Liver (tissue), 3 donors: ENCODE data around the gene CFAP299.

Experiments
- EGR1 ChIP-seq, 2 donors: IDR thresholded peaks; 2 replicates each; pipeline ENCODE4 v1.6.1; 2016 to 2018; ENCODE audit warnings: antibody characterized with exemption in 2 of 2, low read depth in 2 of 2
- TF ChIP-seq, protein P1 (sequence below): fragments of 150-350 bp; IDR thresholded peaks from 2 replicates; pipeline ENCODE4 v1.5.1; 2017; ENCODE audit warnings: improper control_type of control experiment, low read depth, low read length; ENCODE audit not compliant: missing input control
- TF ChIP-seq, protein P2 (sequence below): IDR thresholded peaks from 2 replicates; pipeline ENCODE4 v1.6.1; 2016; ENCODE audit warnings: antibody characterized with exemption
- TF ChIP-seq, protein P3 (sequence below): IDR thresholded peaks from 2 replicates; pipeline ENCODE4 v1.6.1; 2016; ENCODE audit warnings: antibody characterized with exemption, mild to moderate bottlenecking
- donor health status: healthy.
- donor health status: healthy.

DNA sequence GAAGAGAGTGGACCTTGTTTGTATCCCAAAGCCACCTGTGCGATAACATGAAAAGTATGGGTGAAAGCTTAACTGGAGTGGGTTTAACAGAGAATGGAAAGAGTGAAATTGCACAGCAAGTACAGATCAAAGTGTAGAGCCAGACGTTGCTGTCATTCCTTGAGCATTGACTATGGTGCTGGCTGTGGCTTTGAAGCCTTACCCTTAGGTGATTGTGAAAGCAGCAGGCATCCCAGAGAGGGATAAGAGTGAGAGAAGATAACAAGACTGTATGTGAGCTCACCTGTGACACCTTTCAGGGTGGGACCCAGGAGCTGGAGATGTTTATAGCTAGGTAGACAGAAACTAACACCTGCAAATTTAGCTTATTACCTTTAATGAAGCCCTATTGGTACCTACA, 77.6 kb downstream of the CFAP299 start:
- TF ChIP-seq, protein P1, sequence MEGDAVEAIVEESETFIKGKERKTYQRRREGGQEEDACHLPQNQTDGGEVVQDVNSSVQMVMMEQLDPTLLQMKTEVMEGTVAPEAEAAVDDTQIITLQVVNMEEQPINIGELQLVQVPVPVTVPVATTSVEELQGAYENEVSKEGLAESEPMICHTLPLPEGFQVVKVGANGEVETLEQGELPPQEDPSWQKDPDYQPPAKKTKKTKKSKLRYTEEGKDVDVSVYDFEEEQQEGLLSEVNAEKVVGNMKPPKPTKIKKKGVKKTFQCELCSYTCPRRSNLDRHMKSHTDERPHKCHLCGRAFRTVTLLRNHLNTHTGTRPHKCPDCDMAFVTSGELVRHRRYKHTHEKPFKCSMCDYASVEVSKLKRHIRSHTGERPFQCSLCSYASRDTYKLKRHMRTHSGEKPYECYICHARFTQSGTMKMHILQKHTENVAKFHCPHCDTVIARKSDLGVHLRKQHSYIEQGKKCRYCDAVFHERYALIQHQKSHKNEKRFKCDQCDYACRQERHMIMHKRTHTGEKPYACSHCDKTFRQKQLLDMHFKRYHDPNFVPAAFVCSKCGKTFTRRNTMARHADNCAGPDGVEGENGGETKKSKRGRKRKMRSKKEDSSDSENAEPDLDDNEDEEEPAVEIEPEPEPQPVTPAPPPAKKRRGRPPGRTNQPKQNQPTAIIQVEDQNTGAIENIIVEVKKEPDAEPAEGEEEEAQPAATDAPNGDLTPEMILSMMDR, result no peak
- TF ChIP-seq, protein P2, sequence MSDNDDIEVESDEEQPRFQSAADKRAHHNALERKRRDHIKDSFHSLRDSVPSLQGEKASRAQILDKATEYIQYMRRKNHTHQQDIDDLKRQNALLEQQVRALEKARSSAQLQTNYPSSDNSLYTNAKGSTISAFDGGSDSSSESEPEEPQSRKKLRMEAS, result no peak
- TF ChIP-seq, protein P3, sequence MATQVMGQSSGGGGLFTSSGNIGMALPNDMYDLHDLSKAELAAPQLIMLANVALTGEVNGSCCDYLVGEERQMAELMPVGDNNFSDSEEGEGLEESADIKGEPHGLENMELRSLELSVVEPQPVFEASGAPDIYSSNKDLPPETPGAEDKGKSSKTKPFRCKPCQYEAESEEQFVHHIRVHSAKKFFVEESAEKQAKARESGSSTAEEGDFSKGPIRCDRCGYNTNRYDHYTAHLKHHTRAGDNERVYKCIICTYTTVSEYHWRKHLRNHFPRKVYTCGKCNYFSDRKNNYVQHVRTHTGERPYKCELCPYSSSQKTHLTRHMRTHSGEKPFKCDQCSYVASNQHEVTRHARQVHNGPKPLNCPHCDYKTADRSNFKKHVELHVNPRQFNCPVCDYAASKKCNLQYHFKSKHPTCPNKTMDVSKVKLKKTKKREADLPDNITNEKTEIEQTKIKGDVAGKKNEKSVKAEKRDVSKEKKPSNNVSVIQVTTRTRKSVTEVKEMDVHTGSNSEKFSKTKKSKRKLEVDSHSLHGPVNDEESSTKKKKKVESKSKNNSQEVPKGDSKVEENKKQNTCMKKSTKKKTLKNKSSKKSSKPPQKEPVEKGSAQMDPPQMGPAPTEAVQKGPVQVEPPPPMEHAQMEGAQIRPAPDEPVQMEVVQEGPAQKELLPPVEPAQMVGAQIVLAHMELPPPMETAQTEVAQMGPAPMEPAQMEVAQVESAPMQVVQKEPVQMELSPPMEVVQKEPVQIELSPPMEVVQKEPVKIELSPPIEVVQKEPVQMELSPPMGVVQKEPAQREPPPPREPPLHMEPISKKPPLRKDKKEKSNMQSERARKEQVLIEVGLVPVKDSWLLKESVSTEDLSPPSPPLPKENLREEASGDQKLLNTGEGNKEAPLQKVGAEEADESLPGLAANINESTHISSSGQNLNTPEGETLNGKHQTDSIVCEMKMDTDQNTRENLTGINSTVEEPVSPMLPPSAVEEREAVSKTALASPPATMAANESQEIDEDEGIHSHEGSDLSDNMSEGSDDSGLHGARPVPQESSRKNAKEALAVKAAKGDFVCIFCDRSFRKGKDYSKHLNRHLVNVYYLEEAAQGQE, result no peak
- TF ChIP-seq EGR1 (IDR thresholded peaks at IDR 0.05; ENCODE audit: low read depth in 2 of 2), result no peak
